ENCODE results near the gene VIM. TPM values are rescaled to one million over a fixed set of nuclear protein-coding genes. Genes with fewer than 3 reads are reported as not detected.

The VIM gene
- total RNA-seq, 6 donors from 2014 or later: 999 to 2,711 (median 1,731) TPM

DNA sequence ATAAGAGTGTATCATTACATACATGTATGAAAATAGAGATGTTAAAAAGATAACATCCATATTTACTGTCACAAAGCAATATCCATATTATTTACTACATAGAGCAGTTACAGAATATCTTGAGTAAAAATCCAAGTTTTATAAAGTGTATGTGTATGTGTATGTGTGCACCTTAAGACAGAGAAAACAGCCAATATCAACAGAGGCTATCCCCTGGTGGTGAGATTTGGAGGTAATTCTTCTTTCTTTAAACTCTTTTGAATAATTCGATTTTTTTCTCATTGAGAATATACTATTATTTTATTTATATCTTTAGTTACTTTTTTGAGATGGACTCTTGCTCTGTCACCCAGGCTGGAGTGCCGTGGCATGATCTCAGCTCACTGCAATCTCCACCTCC, 44.9 kb upstream of the VIM start:
- Histone ChIP-seq H3K9me3 (no peaks in the 10 kb centered on the region), H3K27me3 (no peaks in the 10 kb centered on the region), H3K4me1 (peaks cover 0 to 7% (median 5%) of the 10 kb centered on the region in 4 donors)

DNA sequence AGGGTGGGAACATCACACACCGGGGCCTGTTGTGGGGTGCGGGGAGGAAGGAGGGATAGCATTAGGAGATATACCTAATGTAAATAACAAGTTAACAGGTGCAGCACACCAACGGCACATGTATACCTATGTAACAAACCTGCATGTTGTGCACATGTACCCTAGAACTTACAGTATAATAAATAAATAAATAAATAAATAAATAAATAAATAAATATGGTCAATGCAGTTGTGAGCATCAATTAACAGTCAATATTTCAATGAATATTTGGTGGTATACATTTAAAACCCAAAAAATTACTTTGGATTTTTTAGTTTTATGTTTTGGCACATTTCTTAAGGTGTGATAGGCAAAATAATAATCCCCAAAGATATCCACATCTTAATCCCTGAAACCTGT, 42.2 kb upstream of the VIM start:
- no peak for DNase-seq
- TF ChIP-seq EP300 (IDR thresholded peaks at IDR 0.05) (no peak), CTCF (IDR thresholded peaks at IDR 0.05) (no peak), POLR2A (IDR thresholded peaks at IDR 0.05) (no peak), POLR2AphosphoS5 (IDR thresholded peaks at IDR 0.05) (no peak)
- H3K27me3 ChIP-seq: no peaks in the 10 kb centered on the region
- peaks cover 0 to 12% (median 5%) of the 10 kb centered on the region in 4 donors for H3K4me1 ChIP-seq
- no peaks in the 10 kb centered on the region for H3K36me3 ChIP-seq
- no peak for ATAC-seq (ENCODE audit: low FRiP score in 2 of 2)
- no peak overlapping the region for H3K4me3 ChIP-seq
- no peak overlapping the region for H3K27ac ChIP-seq
- H3K9me3 ChIP-seq: no peaks in the 10 kb centered on the region
- 98 to 100% methylated on average over 3 of the region's 3 CpGs for WGBS, 2 donors

More for the DNA sequence above, 44.9 kb upstream of the VIM start:
- H3K36me3 ChIP-seq: no peaks in the 10 kb centered on the region
- WGBS, 2 donors: 92 to 97% methylated on average over 2 of the region's 2 CpGs
- ATAC-seq (ENCODE audit: low FRiP score in 2 of 2) (no peak), DNase-seq (no peak)
- H3K4me3 ChIP-seq: no peak overlapping the region
- TF ChIP-seq EP300 (IDR thresholded peaks at IDR 0.05) (no peak), CTCF (IDR thresholded peaks at IDR 0.05) (peak in 2 of 6 experiments; percentile 8 to 19), POLR2A (IDR thresholded peaks at IDR 0.05) (no peak)
- H3K27ac ChIP-seq: no peak overlapping the region

DNA sequence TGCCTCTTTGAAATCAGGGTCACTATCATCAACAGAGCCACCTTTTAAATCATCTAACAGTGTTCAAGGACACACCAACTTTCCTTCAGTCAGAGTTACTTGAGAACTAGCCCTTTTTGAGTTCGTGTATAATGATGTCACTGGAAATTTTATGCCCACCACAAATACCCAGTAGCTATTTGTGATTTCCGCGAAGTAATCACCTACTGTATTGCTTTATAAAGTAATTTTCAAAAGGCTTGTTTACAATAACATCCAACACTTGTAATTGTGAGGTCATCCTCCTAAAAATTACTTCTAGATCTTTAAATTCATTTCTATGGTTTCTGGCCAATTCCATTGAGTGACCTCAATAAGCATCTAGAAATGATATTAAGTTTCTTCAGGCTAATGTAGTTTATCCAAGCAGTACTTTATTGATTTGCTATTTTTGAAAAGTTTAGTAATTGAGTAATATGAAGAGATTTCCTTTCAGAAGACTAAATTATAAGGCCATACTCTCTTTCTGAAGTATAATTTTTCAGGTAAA, 39.3 kb upstream of the VIM start:
- no peaks in the 10 kb centered on the region for H3K27me3 ChIP-seq
- no peak overlapping the region for H3K4me3 ChIP-seq
- ATAC-seq (ENCODE audit: low FRiP score in 2 of 2) (no peak), DNase-seq (no peak)
- H3K4me1 ChIP-seq: peaks cover 0 to 6% (median 2%) of the 10 kb centered on the region in 4 donors
- H3K9me3 ChIP-seq: no peaks in the 10 kb centered on the region
- TF ChIP-seq CTCF (IDR thresholded peaks at IDR 0.05) (no peak), EP300 (IDR thresholded peaks at IDR 0.05) (no peak), POLR2A (IDR thresholded peaks at IDR 0.05) (no peak), POLR2AphosphoS5 (IDR thresholded peaks at IDR 0.05) (no peak)
- no peak overlapping the region for H3K27ac ChIP-seq
- H3K36me3 ChIP-seq: no peaks in the 10 kb centered on the region
- 89 to 91% methylated on average over 3 of the region's 3 CpGs for WGBS, 2 donors

DNA sequence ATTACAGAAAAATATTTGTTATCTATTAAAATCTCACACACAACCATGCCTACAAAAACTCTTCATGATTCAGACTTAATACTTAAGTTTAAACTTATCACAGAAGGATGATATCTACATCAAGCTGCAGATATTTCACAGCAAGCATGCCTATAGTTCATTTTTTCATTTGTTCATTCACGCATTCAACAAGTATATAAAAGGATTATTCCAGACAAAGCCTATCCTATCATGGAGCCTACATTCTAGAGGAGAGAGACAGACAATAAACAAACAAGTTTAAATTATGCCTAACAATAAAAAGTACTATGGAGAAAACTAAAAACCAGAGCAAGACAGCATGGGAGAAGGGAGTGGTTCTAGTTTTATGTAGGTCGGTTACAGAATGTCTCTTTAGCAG, 37.4 kb upstream of the VIM start:
- peaks cover 0 to 6% (median 2%) of the 10 kb centered on the region in 4 donors for H3K4me1 ChIP-seq
- H3K36me3 ChIP-seq: no peaks in the 10 kb centered on the region
- DNase-seq (no peak), ATAC-seq (ENCODE audit: low FRiP score in 2 of 2) (no peak)
- no peaks in the 10 kb centered on the region for H3K9me3 ChIP-seq
- TF ChIP-seq POLR2AphosphoS5 (IDR thresholded peaks at IDR 0.05): no peak
- no peak for TF ChIP-seq POLR2A (IDR thresholded peaks at IDR 0.05)
- no peak for TF ChIP-seq EP300 (IDR thresholded peaks at IDR 0.05)
- no peak for TF ChIP-seq CTCF (IDR thresholded peaks at IDR 0.05)
- H3K27me3 ChIP-seq: no peaks in the 10 kb centered on the region
- 89 to 98% methylated on average over 2 of the region's 2 CpGs for WGBS, 2 donors
- no peak overlapping the region for H3K27ac ChIP-seq
- H3K4me3 ChIP-seq: no peak overlapping the region

GRCh38 chr10:17195083-17195482, 33.0 kb upstream of the VIM start:
- no peaks in the 10 kb centered on the region for H3K9me3 ChIP-seq
- TF ChIP-seq POLR2AphosphoS5 (IDR thresholded peaks at IDR 0.05): no peak
- no peak for TF ChIP-seq EP300 (IDR thresholded peaks at IDR 0.05)
- no peak for TF ChIP-seq POLR2A (IDR thresholded peaks at IDR 0.05)
- TF ChIP-seq CTCF (IDR thresholded peaks at IDR 0.05): no peak

More at GRCh38 chr10:17195083-17195482, 33.0 kb upstream of the VIM start:
- 79 to 98% methylated on average over 4 to 5 of the region's 5 CpGs for WGBS, 2 donors
- H3K4me1 ChIP-seq: peaks cover 4 to 12% (median 9%) of the 10 kb centered on the region in 4 donors
- no peaks in the 10 kb centered on the region for H3K27me3 ChIP-seq
- ATAC-seq (ENCODE audit: low FRiP score in 2 of 2) (no peak), DNase-seq (no peak)
- no peaks in the 10 kb centered on the region for H3K36me3 ChIP-seq
- H3K4me3 ChIP-seq: no peak overlapping the region
- H3K27ac ChIP-seq: no peak overlapping the region

Data from upper lobe of left lung (tissue), 6 donors.